ENCODE data around the gene SWAP70.

GRCh38 chr11:9776203-9776602 is 112.3 kb downstream of the SWAP70 start:
- TF ChIP-seq, protein P1, sequence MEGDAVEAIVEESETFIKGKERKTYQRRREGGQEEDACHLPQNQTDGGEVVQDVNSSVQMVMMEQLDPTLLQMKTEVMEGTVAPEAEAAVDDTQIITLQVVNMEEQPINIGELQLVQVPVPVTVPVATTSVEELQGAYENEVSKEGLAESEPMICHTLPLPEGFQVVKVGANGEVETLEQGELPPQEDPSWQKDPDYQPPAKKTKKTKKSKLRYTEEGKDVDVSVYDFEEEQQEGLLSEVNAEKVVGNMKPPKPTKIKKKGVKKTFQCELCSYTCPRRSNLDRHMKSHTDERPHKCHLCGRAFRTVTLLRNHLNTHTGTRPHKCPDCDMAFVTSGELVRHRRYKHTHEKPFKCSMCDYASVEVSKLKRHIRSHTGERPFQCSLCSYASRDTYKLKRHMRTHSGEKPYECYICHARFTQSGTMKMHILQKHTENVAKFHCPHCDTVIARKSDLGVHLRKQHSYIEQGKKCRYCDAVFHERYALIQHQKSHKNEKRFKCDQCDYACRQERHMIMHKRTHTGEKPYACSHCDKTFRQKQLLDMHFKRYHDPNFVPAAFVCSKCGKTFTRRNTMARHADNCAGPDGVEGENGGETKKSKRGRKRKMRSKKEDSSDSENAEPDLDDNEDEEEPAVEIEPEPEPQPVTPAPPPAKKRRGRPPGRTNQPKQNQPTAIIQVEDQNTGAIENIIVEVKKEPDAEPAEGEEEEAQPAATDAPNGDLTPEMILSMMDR (IDR thresholded peaks at IDR 0.05; ENCODE audit: low read depth, low read length, poor library complexity, severe bottlenecking): no peak
- no peak for TF ChIP-seq EZH2phosphoT487 (IDR thresholded peaks at IDR 0.05; ENCODE audit: borderline replicate concordance, low read length)
